ENCODE measurements around the gene LCE3E.
"Not testable (repeated sequence)": the region's sequence is repeated elsewhere in the genome, so short reads cannot be mapped to it uniquely, and the experiment has no call there.

LCE3E gene

GRCh38 chr1:152566681-152567080 is at the start of gene LCE3E:
TSS of gene LCE3E (minus strand) at chr1:152566780. CDS start at chr1:152566208, 572 bp downstream.
- no peak for DNase-seq

DNA sequence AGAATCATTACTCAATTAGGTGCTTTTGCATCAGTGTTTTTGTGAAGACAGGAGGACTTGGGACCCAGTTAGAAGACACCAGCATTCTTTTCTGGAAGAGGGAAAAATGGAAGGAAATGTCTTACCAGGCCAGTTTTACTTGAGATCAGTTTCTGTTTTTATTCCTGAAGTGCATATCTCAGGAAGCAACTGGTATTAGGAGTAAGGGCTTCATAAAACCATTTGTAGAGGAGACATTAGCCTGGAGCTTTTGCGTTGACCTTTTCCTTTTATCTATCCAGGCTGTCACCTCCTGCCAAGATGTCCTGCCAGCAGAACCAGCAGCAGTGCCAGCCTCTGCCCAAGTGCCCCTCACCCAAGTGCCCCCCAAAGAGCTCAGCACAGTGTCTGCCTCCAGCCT is 46.9 kb upstream of the LCE3E start, which contains the start of gene LCE3B:
TSS of gene LCE3B (plus strand) at position 301 of the 400 bp plus-strand sequence. CDS start at position 301, 0 bp downstream.
- DNase-seq = no peak

- DNase-seq = no peak
These were observed 33.4 kb upstream of the LCE3E start, which contains the start of gene LCE3C for GRCh38 chr1:152599934-152600333. TSS of gene LCE3C (plus strand) at chr1:152600234. CDS start at chr1:152600732, 498 bp downstream.

GRCh38 chr1:152596986-152597385 is 30.4 kb upstream of the LCE3E start:
- no peak for DNase-seq

DNA sequence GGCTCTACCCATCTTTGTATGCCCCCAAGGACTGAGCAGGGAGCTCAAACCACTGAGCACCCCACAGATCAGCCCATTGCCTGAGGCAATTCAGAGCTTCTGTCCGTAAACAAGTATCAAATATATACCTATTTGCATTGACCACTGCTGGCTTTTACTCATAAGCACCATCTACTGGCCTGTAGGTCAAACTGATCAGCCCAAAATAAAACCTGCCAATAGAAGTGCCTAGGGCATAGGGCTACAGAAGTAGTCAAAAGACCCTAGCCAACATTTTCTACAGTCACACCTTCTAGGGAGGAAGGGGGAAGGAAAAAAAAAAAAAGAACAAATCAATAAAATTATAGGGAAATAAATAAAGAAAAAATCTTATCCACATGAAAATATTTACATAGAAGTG is 19.0 kb upstream of the LCE3E start:
- no peak for DNase-seq

- DNase-seq = no peak
These were observed 16.1 kb upstream of the LCE3E start for GRCh38 chr1:152582647-152583046.

GRCh38 chr1:152580433-152580832 is 13.9 kb upstream of the LCE3E start, which contains the start of gene LCE3D:
TSS of gene LCE3D (minus strand) at chr1:152580516. CDS start at chr1:152579936, 580 bp downstream.
- no peak for DNase-seq

DNA sequence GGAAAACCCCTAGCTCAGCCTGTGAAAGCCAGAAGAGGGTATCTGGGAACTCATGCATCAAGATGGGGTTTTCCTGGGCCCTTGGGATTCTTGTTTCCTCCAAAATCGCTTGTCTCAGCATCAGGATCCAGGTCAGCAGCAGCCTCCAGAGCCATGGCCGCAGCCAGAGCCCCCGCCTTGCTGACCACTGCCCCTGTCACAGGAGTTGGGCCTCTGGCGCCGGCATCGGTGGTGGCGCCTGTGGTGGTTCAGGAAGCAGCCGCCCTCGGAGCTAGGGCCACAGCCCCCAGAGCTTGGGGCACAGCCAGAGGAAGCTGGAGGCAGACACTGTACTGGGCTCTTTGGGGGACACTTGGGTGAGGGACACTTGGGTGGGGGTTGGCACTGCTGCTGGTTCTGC is 12.9 kb upstream of the LCE3E start:
- not testable (repeated sequence) for DNase-seq

- DNase-seq = no peak
These were observed 10.6 kb upstream of the LCE3E start for GRCh38 chr1:152577168-152577567.

DNA sequence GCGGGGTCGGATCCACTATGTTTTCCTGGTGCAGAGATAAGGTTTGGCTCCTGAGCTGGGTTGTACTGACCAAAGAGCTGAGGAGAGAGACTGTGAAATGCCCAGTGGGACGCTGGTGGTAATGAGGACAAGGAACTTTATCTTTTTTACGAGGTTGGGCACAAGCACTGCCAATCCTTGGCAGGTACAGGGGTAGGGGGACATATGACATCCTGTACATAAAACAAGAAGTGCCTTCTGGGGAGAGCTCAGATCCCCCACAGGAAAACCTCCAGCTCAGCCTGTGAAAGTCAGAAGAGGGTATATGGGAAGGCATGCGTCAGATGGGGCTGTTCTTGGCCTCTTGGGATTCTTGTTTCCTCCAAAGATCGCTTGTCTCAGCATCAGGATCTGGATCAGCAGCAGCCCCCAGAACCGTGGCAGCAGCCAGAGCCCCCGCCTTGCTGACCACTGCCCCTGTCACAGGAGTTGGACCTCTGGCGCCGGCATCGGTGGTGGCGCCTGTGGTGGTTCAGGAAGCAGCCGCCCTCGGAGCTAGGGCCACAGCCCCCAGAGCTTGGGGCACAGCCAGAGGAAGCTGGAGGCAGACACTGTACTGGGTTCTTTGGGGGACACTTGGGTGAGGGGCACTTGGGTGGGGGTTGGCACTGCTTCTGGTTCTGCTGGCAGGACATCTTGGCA is 905 bp downstream of the LCE3E start:
- no peak for DNase-seq

GRCh38 chr1:152565115-152565514 is 1.5 kb downstream of the LCE3E start:
- DNase-seq = no peak

GRCh38 chr1:152548358-152548757 is 18.2 kb downstream of the LCE3E start:
- DNase-seq = not testable (repeated sequence)

GRCh38 chr1:152546704-152547103 is 19.9 kb downstream of the LCE3E start:
- no peak for DNase-seq

GRCh38 chr1:152543820-152544219 is 22.8 kb downstream of the LCE3E start:
- no peak for DNase-seq

DNA sequence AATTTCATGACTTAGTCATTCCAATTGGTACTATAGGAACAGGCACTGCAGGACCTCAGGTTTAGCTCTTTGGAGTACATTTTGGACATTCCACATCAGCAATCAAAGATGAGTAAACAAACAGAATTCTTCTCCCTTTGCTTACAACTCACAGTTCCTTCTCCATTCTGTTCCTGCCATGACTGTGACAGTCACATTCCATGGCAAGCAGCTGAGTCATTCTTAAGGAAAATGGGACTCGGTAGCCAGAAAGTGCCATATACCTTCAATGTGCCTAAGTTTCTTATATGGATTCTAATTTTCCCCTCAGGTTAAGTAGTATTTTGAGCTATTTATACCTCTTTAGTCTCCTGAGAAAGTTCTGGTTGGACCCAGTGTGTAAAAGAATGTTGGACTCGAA is 26.7 kb downstream of the LCE3E start:
- DNase-seq = no peak

DNA sequence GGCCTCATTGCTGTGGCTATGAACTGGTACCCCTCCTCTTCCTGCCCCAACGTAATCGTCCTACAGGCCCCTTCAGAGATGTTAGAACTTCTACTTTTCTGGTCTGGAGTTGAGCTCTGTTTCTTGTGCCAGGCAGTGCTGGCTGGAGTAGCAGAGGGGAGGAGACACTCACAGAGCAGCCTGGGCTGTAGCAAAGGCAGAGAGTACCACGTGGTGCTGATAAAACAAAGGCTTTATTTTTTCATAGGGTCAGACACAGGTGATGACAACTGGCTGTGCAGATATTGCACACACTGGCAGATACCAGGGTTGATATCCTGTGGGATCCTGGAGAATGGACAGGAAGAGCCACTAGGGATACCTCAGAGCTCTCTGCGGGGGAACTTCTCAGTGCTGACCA is 29.1 kb downstream of the LCE3E start:
- no peak for DNase-seq

DNA sequence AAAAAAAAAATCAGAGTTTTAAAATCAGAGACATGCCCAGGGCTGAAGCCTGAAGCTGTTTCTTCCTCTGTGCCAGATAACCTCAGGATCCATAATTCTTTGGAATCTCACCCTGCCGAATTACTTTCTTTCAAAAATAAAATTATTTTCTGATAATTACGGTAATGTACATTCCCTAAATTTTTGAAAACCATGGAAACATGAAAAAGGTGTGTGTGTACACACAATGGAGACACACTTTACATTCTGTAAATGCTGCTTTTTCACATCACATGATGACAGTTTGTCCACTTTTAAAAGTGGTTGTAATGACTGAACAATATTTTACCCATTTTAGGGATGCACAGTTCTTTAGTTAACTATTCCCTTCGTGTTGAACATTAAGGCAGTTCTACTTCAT is 30.8 kb downstream of the LCE3E start:
- DNase-seq = no peak

- DNase-seq = no peak
These were observed 33.1 kb downstream of the LCE3E start for GRCh38 chr1:152533327-152533938.

GRCh38 chr1:152525080-152525641 is 41.4 kb downstream of the LCE3E start:
- no peak for DNase-seq

GRCh38 chr1:152520561-152521090 is 46.0 kb downstream of the LCE3E start:
- DNase-seq = no peak

GRCh38 chr1:152519851-152520250 is 46.7 kb downstream of the LCE3E start:
- peak in 1 of 2 donors; percentile 27 for DNase-seq

GRCh38 chr1:152517237-152517811 is 49.3 kb downstream of the LCE3E start:
- no peak for DNase-seq

DNA sequence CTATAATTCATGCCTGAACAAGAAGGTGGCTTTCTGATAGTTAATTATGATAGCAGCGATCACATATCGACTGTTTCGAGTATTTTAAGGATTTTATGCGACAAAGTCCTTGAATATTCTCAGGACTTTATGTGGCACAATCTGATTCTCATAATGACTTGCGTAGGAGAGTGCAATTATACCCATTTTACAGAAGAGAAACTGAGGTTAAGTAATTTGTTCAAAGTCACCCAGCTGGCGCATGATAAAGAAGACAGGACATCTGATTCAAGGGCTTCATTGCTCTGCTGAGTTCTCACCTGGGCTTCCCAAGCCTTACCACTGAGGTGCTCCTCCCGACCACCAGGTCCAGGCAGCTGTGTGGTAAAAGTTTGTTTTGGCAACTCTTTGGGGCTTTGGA is 50.5 kb downstream of the LCE3E start:
- DNase-seq = no peak

All from bone marrow (tissue), 2 donors.